Activated B cell treated with CpG ODN at 0.5 μM for 24 hours (primary cell): ENCODE measurements around the gene AIM2. TPM values are rescaled to one million over a fixed set of nuclear protein-coding genes. Genes with fewer than 3 reads are reported as not detected.

Experiments used
- ATAC-seq: fragments of 200-7000 bp; cut with Tn5 transposase; one replicate; pipeline ENCODE4 v1.10.0; 2021; ENCODE audit warnings: low read depth, mild to moderate bottlenecking, moderate library complexity
- CTCF ChIA-PET: fragments of 350-600 bp; sonication (Branson Sonifier 250); formaldehyde crosslinking; loops from one replicate; lab custom pipeline; 2021; ENCODE audit warnings: antibody characterized with exemption; lab: Charles Lee
- POLR2A ChIA-PET: fragments of 350-600 bp; sonication (Branson Sonifier 250); formaldehyde crosslinking; loops from one replicate; lab custom pipeline; 2021; ENCODE audit warnings: antibody characterized with exemption; lab: Charles Lee
- DNase-seq: peaks from one replicate; pipeline ENCODE4 v3.0.0; 2022
- H3K27ac Mint-ChIP-seq: one replicate; pipeline ENCODE4 v1.8.0; 2020; ENCODE audit warnings: mixed read lengths
- H3K27me3 Mint-ChIP-seq: one replicate; pipeline ENCODE4 v1.8.0; 2021; ENCODE audit warnings: mixed read lengths
- H3K36me3 Mint-ChIP-seq: one replicate; pipeline ENCODE4 v1.8.0; 2021; ENCODE audit warnings: low read depth, mixed read lengths
- H3K4me1 Mint-ChIP-seq: one replicate; pipeline ENCODE4 v1.8.0; 2021; ENCODE audit warnings: mixed read lengths
- H3K4me3 Mint-ChIP-seq: one replicate; pipeline ENCODE4 v1.8.0; 2020; ENCODE audit warnings: mild to moderate bottlenecking, mixed read lengths
- H3K9me3 Mint-ChIP-seq: one replicate; pipeline ENCODE4 v1.8.0; 2020; ENCODE audit warnings: mixed read lengths
- CTCF ChIP-seq: fragments of 200-600 bp; IDR thresholded peaks from one replicate; pipeline ENCODE4 v1.8.0; 2022; ENCODE audit warnings: antibody characterized with exemption, mild to moderate bottlenecking
- intact Hi-C: fragments of 100-400 bp; cut with micrococcal nuclease; formaldehyde crosslinking; loops from one replicate; pipeline ENCODE4 v1.15.1; 2024
- total RNA-seq: library from RNA; stranded (reverse); gene quantifications from 2 replicates; pipeline ENCODE4 v1.2.3, GENCODE V29; 2022

The AIM2 gene
- total RNA-seq, 1 donor from 2014 or later = 53.3 TPM

GRCh38 chr1:159025043-159025442, 51.5 kb downstream of the AIM2 start:
- peaks cover 71% of the 10 kb centered on the region for H3K4me1 Mint-ChIP-seq
- ATAC-seq (no peak), DNase-seq (no peak)
- TF ChIP-seq CTCF = no peak
- H3K9me3 Mint-ChIP-seq = peaks cover 4% of the 10 kb centered on the region
- H3K27ac Mint-ChIP-seq = peak overlapping the region; percentile 41
- peaks cover 87% of the 10 kb centered on the region for H3K36me3 Mint-ChIP-seq
- CTCF ChIA-PET = no interaction called here
- intact Hi-C loops = no loop called here
- no peaks in the 10 kb centered on the region for H3K27me3 Mint-ChIP-seq
- H3K4me3 Mint-ChIP-seq = no peak overlapping the region
- POLR2A ChIA-PET = interaction anchor here (0.9 kb wide), 1 partner anchor 17 kb away, joined by 3 read pairs; no protein-coding TSS in a partner anchor

GRCh38 chr1:159023723-159024122, 52.8 kb downstream of the AIM2 start:
- DNase-seq (no peak), ATAC-seq (no peak)
- POLR2A ChIA-PET = no interaction called here
- peaks cover 69% of the 10 kb centered on the region for H3K4me1 Mint-ChIP-seq
- intact Hi-C loops = no loop called here
- no peaks in the 10 kb centered on the region for H3K27me3 Mint-ChIP-seq
- no peaks in the 10 kb centered on the region for H3K9me3 Mint-ChIP-seq
- no peak overlapping the region for H3K27ac Mint-ChIP-seq
- no peak for TF ChIP-seq CTCF
- H3K4me3 Mint-ChIP-seq = no peak overlapping the region
- CTCF ChIA-PET = no interaction called here
- H3K36me3 Mint-ChIP-seq = peaks cover 87% of the 10 kb centered on the region

GRCh38 chr1:159015440-159015909, 61.1 kb downstream of the AIM2 start:
- Mint-ChIP-seq H3K9me3 (no peaks in the 10 kb centered on the region), H3K27me3 (no peaks in the 10 kb centered on the region), H3K4me3 (peak overlapping the region; percentile 83), H3K27ac (peak overlapping the region; percentile 92), H3K36me3 (peaks cover 77% of the 10 kb centered on the region), H3K4me1 (peaks cover 70% of the 10 kb centered on the region)
- POLR2A ChIA-PET = interaction anchor here (0.7 to 3.3 kb wide), 7 partner anchors 14 to 836 kb away, joined by 3 to 28 read pairs (median 4); partner anchors contain the start of gene AIM2
- ATAC-seq (peak; percentile 98), DNase-seq (peak; percentile 36)
- TF ChIP-seq CTCF = no peak
- intact Hi-C loops = loop anchor here (1.0 to 10.0 kb wide), 8 partner anchors 15 to 1609 kb away; partner anchors contain the start of genes AIM2 and MNDA
- CTCF ChIA-PET = interaction anchor here (0.9 kb wide), 1 partner anchor 17 kb away, joined by 5 read pairs; no protein-coding TSS in a partner anchor

- H3K4me1 Mint-ChIP-seq = peaks cover 66% of the 10 kb centered on the region
- peak overlapping the region; percentile 88 for H3K4me3 Mint-ChIP-seq
- H3K9me3 Mint-ChIP-seq = no peaks in the 10 kb centered on the region
- ATAC-seq (no peak), DNase-seq (no peak)
- H3K27me3 Mint-ChIP-seq = no peaks in the 10 kb centered on the region
- ChIA-PET CTCF (no interaction called here), POLR2A (interaction anchor here (1.5 to 3.3 kb wide), 4 partner anchors 26 to 62 kb away, joined by 3 to 28 read pairs (median 8); partner anchors contain the start of gene AIM2)
- H3K27ac Mint-ChIP-seq = peak overlapping the region; percentile 92
- peaks cover 77% of the 10 kb centered on the region for H3K36me3 Mint-ChIP-seq
- intact Hi-C loops = loop anchor here (1.0 to 10.0 kb wide), 8 partner anchors 16 to 1610 kb away; partner anchors contain the start of genes AIM2 and MNDA
- no peak for TF ChIP-seq CTCF
Observed at GRCh38 chr1:159014851-159015250, 61.7 kb downstream of the AIM2 start.

- Mint-ChIP-seq H3K4me1 (peaks cover 69% of the 10 kb centered on the region), H3K27me3 (no peaks in the 10 kb centered on the region), H3K9me3 (no peaks in the 10 kb centered on the region), H3K4me3 (peak overlapping the region; percentile 88), H3K36me3 (peaks cover 72% of the 10 kb centered on the region), H3K27ac (peak overlapping the region; percentile 92)
- TF ChIP-seq CTCF = no peak
- DNase-seq = no peak
- ChIA-PET POLR2A (interaction anchor here (1.5 to 3.3 kb wide), 2 partner anchors 26 to 54 kb away, joined by 3 to 28 read pairs; no protein-coding TSS in a partner anchor), CTCF (no interaction called here)
- intact Hi-C loops = loop anchor here (2.0 to 10.0 kb wide), 6 partner anchors 17 to 1611 kb away; partner anchors contain the start of genes AIM2 and MNDA
- no peak for ATAC-seq
Observed at GRCh38 chr1:159014003-159014571, 62.5 kb downstream of the AIM2 start.
